ENCODE data around the gene RAC2.

Gene RAC2

GRCh38 chr22:37232140-37232998, 11.7 kb downstream of the RAC2 start:
- H3K36me3 ChIP-seq (ENCODE audit: control insufficient read depth, insufficient read depth, low read length), result no peaks in the 10 kb centered on the region
- H3K4me1 ChIP-seq (ENCODE audit: control insufficient read depth, insufficient read depth, low read length), result peaks cover 6% of the 10 kb centered on the region; the same call in 1 of the 2 replicates
- H3K9ac ChIP-seq (ENCODE audit: low read length), result no peak overlapping the region
- H3K9me3 ChIP-seq (ENCODE audit: control insufficient read depth, insufficient read depth, low read depth, low read length), result no peaks in the 10 kb centered on the region
- no peaks in the 10 kb centered on the region for H3K27me3 ChIP-seq (ENCODE audit: control insufficient read depth, insufficient read depth, low read length)
- no peak overlapping the region for H3K27ac ChIP-seq (ENCODE audit: low read depth, low read length)
- no peak overlapping the region for H3K4me3 ChIP-seq (ENCODE audit: low read depth, low read length)

GRCh38 chr22:37231406-37232139, 12.5 kb downstream of the RAC2 start:
- Histone ChIP-seq H3K36me3 (ENCODE audit: control insufficient read depth, insufficient read depth, low read length) (no peaks in the 10 kb centered on the region), H3K9ac (ENCODE audit: low read length) (no peak overlapping the region), H3K4me3 (ENCODE audit: low read depth, low read length) (no peak overlapping the region), H3K27ac (ENCODE audit: low read depth, low read length) (no peak overlapping the region), H3K9me3 (ENCODE audit: control insufficient read depth, insufficient read depth, low read depth, low read length) (no peaks in the 10 kb centered on the region), H3K4me1 (ENCODE audit: control insufficient read depth, insufficient read depth, low read length) (peaks cover 3% of the 10 kb centered on the region; the same call in 1 of the 2 replicates), H3K27me3 (ENCODE audit: control insufficient read depth, insufficient read depth, low read length) (no peaks in the 10 kb centered on the region)

DNA sequence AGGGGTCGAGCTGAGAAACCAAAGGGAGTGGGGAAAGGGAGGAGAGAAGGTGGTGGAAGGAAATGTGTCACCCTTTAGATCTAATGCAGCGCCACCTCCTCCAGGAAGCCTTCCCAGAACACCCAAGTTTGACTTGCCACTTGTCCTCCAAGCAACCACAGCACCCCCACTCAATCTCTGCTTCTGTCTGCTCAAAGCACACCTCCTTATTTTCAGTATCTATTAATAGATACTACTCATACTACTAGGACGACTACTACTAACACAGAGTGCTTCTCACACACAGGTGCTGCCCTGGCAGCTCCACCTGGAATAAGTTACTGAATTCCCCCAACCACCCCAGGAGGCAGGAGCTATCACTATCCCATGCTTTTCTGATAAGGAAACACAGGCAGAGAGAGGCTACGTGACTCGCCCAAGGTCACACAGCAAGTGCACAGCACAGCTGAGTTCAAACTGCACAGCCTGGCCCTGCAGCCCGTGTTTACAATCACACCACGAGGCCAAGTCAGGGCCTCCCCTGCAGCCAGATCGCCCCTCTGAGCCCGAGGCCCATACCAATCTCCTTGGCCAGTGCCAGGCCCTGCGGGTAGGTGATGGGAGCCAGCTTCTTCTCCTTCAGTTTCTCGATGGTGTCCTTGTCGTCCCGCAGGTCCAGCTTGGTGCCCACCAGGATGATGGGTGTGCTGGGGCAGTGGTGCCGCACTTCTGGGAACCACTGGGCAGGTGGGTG, 13.2 kb downstream of the RAC2 start:
- no peaks in the 10 kb centered on the region for H3K27me3 ChIP-seq (ENCODE audit: control insufficient read depth, insufficient read depth, low read length)
- H3K9me3 ChIP-seq (ENCODE audit: control insufficient read depth, insufficient read depth, low read depth, low read length), result no peaks in the 10 kb centered on the region
- H3K36me3 ChIP-seq (ENCODE audit: control insufficient read depth, insufficient read depth, low read length), result no peaks in the 10 kb centered on the region
- H3K9ac ChIP-seq (ENCODE audit: low read length), result no peak overlapping the region
- no peak overlapping the region for H3K4me3 ChIP-seq (ENCODE audit: low read depth, low read length)
- H3K27ac ChIP-seq (ENCODE audit: low read depth, low read length), result no peak overlapping the region
- H3K4me1 ChIP-seq (ENCODE audit: control insufficient read depth, insufficient read depth, low read length), result peaks cover 3% of the 10 kb centered on the region; the same call in 1 of the 2 replicates

DNA sequence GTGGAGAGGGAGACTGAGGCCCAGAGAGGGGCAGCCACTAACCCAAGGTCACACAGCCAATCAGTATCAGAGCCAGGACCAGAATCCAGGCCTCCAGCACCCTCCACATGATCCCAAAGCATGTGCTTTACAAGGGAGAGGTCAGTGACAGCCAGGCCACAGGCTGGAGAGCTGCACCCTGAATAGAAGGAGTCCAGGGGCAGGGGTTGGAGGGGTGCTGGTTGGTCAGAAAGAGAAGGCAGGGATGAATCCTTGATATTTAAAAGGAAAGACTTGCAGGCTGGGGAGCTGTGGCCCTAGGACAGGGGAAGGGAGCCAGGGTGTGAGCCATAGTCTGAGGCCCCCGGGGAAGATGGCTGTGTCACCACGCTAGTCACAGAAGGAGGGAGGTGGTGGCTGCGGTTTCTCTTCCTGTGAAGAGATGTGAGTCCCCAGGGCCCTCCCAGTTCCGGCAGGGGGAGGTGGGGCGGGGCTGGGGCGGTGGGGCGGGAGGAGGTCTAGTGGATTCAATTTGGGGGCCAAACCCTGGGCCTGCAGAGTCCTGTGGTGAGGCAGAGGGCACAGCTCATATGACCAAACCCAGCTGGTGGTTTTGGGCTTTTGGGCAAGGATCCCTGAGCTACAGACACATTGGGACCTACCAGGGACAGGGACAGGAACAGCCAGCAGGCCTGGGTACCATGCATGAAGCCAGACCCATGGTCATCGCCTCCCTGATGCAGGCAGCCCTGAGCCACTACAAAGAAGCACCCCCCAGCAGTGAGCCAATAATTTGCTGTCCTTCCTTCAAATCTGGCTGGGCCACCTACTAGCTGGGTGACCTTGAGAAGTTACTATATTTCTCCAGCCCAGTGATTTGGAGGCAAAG, 14.0 kb downstream of the RAC2 start:
- no peaks in the 10 kb centered on the region for H3K9me3 ChIP-seq (ENCODE audit: control insufficient read depth, insufficient read depth, low read depth, low read length)
- no peaks in the 10 kb centered on the region for H3K36me3 ChIP-seq (ENCODE audit: control insufficient read depth, insufficient read depth, low read length)
- H3K9ac ChIP-seq (ENCODE audit: low read length), result no peak overlapping the region
- no peaks in the 10 kb centered on the region for H3K27me3 ChIP-seq (ENCODE audit: control insufficient read depth, insufficient read depth, low read length)
- no peak overlapping the region for H3K4me3 ChIP-seq (ENCODE audit: low read depth, low read length)
- H3K4me1 ChIP-seq (ENCODE audit: control insufficient read depth, insufficient read depth, low read length), result peaks cover 3% of the 10 kb centered on the region; the same call in 1 of the 2 replicates
- H3K27ac ChIP-seq (ENCODE audit: low read depth, low read length), result no peak overlapping the region

GRCh38 chr22:37229012-37229804, 14.9 kb downstream of the RAC2 start:
- H3K9ac ChIP-seq (ENCODE audit: low read length), result no peak overlapping the region
- no peak overlapping the region for H3K4me3 ChIP-seq (ENCODE audit: low read depth, low read length)
- H3K27ac ChIP-seq (ENCODE audit: low read depth, low read length), result no peak overlapping the region
- H3K9me3 ChIP-seq (ENCODE audit: control insufficient read depth, insufficient read depth, low read depth, low read length), result no peaks in the 10 kb centered on the region
- no peaks in the 10 kb centered on the region for H3K27me3 ChIP-seq (ENCODE audit: control insufficient read depth, insufficient read depth, low read length)
- no peaks in the 10 kb centered on the region for H3K36me3 ChIP-seq (ENCODE audit: control insufficient read depth, insufficient read depth, low read length)
- no peaks in the 10 kb centered on the region; the same call in 1 of the 2 replicates for H3K4me1 ChIP-seq (ENCODE audit: control insufficient read depth, insufficient read depth, low read length)

DNA sequence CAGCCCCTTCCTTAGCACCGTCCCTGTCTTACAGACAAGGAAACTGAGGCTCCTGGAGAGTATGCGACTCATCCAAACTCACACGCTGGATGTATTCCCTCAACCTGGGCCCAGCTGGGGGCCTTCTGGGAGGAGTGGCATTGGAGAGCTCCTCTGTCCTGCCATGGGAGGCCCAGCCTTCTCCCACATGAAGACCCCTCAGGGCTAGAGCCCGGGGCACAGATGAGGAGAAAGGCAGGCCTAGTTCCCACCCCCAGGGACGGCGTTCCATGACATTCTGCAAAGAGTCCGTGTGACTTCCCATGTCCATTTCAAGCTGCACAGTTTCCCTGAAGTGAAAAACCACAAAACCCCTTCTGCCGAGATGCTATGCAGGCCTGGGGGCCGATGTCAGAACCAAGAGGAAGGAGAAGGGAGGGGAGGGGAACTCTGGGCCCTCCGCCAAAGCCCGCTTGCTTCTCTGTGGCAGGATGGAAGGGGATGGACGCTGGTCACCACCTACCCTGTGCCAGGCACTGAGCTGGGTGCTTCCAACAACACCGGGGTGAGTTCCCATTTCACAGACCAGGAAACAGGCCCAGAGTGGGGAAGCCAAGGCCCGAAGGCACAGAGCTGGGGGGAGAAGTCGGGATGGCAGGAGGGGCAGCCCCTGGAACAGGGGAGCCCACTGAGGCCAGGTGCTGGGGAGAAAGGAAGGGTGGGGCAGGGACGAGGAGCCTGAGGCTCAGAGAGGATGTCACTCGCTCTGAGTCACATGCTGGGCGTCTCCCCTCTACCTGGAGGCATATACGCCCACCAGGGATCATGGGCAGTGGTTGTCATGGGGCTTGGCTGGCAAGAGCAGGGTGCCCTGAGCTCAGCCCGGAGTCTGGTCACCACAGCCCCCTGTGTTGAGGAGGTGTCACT, 15.7 kb downstream of the RAC2 start:
- H3K4me3 ChIP-seq (ENCODE audit: low read depth, low read length), result no peak overlapping the region
- no peaks in the 10 kb centered on the region for H3K36me3 ChIP-seq (ENCODE audit: control insufficient read depth, insufficient read depth, low read length)
- H3K4me1 ChIP-seq (ENCODE audit: control insufficient read depth, insufficient read depth, low read length), result no peaks in the 10 kb centered on the region; the same call in 1 of the 2 replicates
- no peak overlapping the region for H3K9ac ChIP-seq (ENCODE audit: low read length)
- no peak overlapping the region for H3K27ac ChIP-seq (ENCODE audit: low read depth, low read length)
- H3K27me3 ChIP-seq (ENCODE audit: control insufficient read depth, insufficient read depth, low read length), result no peaks in the 10 kb centered on the region
- H3K9me3 ChIP-seq (ENCODE audit: control insufficient read depth, insufficient read depth, low read depth, low read length), result no peaks in the 10 kb centered on the region

DNA sequence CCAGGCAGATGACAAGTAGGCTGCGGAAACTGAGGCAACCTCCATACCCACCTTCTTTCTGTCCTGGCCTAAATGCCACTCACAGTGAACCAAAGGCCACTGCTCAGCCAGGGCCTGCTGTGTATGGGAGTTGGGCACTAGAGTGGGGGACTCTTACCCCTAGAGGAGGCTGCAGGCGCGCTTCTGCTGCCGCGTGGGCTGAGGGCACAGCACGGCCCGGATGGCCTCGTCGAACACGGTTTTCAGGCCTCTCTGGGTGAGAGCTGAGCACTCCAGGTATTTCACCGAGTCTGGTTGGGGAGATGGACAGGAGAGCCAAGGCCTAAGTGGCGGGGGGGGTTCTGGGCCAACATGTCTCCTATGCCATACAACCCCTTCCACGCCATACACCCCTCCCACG, 17.6 kb downstream of the RAC2 start:
- Histone ChIP-seq H3K27ac (ENCODE audit: low read depth, low read length) (no peak overlapping the region), H3K9me3 (ENCODE audit: control insufficient read depth, insufficient read depth, low read depth, low read length) (0 out of 2 replicates have a peak, but pooled peaks cover 2% of the 10 kb centered on the region), H3K27me3 (ENCODE audit: control insufficient read depth, insufficient read depth, low read length) (no peaks in the 10 kb centered on the region), H3K4me1 (ENCODE audit: control insufficient read depth, insufficient read depth, low read length) (no peaks in the 10 kb centered on the region; the same call in 1 of the 2 replicates), H3K36me3 (ENCODE audit: control insufficient read depth, insufficient read depth, low read length) (no peaks in the 10 kb centered on the region), H3K4me3 (ENCODE audit: low read depth, low read length) (no peak overlapping the region), H3K9ac (ENCODE audit: low read length) (no peak overlapping the region)

DNA sequence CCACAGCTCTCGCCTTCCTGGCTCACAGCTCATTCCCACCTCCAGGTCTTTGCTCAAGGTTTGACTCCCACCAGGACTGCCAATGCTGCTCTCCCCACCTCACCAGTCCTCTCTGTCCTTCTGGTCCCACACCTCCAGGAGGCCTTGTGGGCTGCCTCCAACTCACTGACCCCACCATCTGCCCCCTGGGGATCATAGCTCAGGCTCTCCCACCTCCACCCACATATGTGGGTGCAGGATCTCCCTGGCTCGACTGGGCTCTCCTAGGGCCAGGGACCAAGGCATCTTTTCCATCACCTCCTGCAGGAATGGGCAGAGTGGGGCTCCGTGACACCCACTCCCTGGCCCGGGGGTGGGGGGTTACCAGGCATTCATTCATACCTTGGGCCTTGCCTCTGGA, 18.0 kb downstream of the RAC2 start:
- Histone ChIP-seq H3K27me3 (ENCODE audit: control insufficient read depth, insufficient read depth, low read length) (no peaks in the 10 kb centered on the region), H3K9ac (ENCODE audit: low read length) (no peak overlapping the region), H3K36me3 (ENCODE audit: control insufficient read depth, insufficient read depth, low read length) (no peaks in the 10 kb centered on the region), H3K9me3 (ENCODE audit: control insufficient read depth, insufficient read depth, low read depth, low read length) (0 out of 2 replicates have a peak, but pooled peaks cover 4% of the 10 kb centered on the region), H3K4me3 (ENCODE audit: low read depth, low read length) (no peak overlapping the region), H3K27ac (ENCODE audit: low read depth, low read length) (no peak overlapping the region), H3K4me1 (ENCODE audit: control insufficient read depth, insufficient read depth, low read length) (no peaks in the 10 kb centered on the region; the same call in 1 of the 2 replicates)

DNA sequence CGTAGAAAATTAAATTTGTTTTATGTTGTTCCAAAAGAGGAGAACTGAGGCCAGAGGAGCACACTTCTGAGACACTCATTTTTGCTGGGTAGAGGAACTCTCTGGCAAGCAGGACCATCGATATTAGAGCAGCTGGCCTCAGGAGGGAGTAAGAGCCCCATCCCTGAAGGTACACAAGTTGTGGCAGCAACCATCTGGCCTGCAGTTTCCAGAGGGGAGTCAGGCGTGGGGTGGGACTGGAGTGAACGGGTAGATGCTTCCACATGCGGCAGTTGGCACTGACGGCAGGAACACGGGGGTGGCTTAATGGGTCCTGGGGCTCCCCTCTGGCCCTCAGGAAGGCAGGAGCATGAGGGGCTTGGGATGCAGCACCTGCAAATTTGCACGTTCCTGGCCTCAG, 18.6 kb downstream of the RAC2 start:
- H3K27me3 ChIP-seq (ENCODE audit: control insufficient read depth, insufficient read depth, low read length), result no peaks in the 10 kb centered on the region
- 0 out of 2 replicates have a peak, but pooled peaks cover 4% of the 10 kb centered on the region for H3K9me3 ChIP-seq (ENCODE audit: control insufficient read depth, insufficient read depth, low read depth, low read length)
- H3K27ac ChIP-seq (ENCODE audit: low read depth, low read length), result no peak overlapping the region
- peaks cover 3% of the 10 kb centered on the region; the same call in 1 of the 2 replicates for H3K4me1 ChIP-seq (ENCODE audit: control insufficient read depth, insufficient read depth, low read length)
- no peak overlapping the region for H3K9ac ChIP-seq (ENCODE audit: low read length)
- H3K36me3 ChIP-seq (ENCODE audit: control insufficient read depth, insufficient read depth, low read length), result no peaks in the 10 kb centered on the region
- H3K4me3 ChIP-seq (ENCODE audit: low read depth, low read length), result no peak overlapping the region

Measured in HUES6 (cell line).